K562 (cell line): Measurements from ENCODE around the gene STK4. TPM values are rescaled to one million over a fixed set of nuclear protein-coding genes. Genes with fewer than 3 reads are reported as not detected.

Experiments used
- ATAC-seq: fragments of 200-7000 bp; cut with Tn5 transposase; 3 replicates; pipeline ENCODE4 v1.9.1; 2020; ENCODE audit warnings: moderate library complexity
- BruUV-seq: library from RNA; stranded (reverse); fragments of 400-500 nt; replicated peaks from 2 replicates; lab custom pipeline; 2021; lab: Mats Ljungman, UMichigan
- CTCF ChIA-PET: fragments of 300-600 bp; formaldehyde crosslinking; extraction: SDS; loops from one replicate; lab custom pipeline; 2021; ENCODE audit warnings: low intra/inter-chr PET ratio; lab: Yijun Ruan, JAX
- POLR2A ChIA-PET: fragments of 300-600, 350-650 bp; sonication (Branson Sonifier 250); formaldehyde crosslinking; extraction: SDS; loops from one replicate; lab custom pipeline; 2021; ENCODE audit warnings: antibody characterized with exemption, inconsistent platforms; lab: Yijun Ruan, JAX
- DNase-seq, 4 experiments: peaks; one replicate each; pipeline versions ENCODE4 v3.0.0 to v3.0.0-alpha.2; 2011 to 2018; ENCODE audit warnings: low spot score in 3 of 4, mixed read lengths in 3 of 4; ENCODE audit errors: extremely low read depth in 1 of 4
- FAIRE-seq: peaks from 2 replicates; lab custom pipeline; 2011; peaks lifted over from hg19 to GRCh38; lab: Jason Lieb, UNC
- H2AFZ ChIP-seq: 2 replicates; pipeline ENCODE4 v1.6.0; 2011; ENCODE audit warnings: low read depth, low read length, control low read depth, inconsistent platforms
- H3K27ac ChIP-seq: fragments of 200-600 bp; 3 replicates; pipeline ENCODE4 v1.8.0; 2011; ENCODE audit warnings: low read depth, mild to moderate bottlenecking, control low read depth, inconsistent platforms, low read length, moderate library complexity, mixed read lengths; ENCODE audit errors: extremely low read depth
- H3K27me3 ChIP-seq, 2 experiments: fragments of 300-600 bp in 1 of 2; 2 replicates in 1 of 2; 3 replicates in 1 of 2; pipeline versions ENCODE4 v1.6.0 to v1.8.0; 2011; ENCODE audit warnings: inconsistent platforms in 2 of 2, low read length in 2 of 2, mild to moderate bottlenecking in 1 of 2, mixed read lengths in 1 of 2, moderate library complexity in 1 of 2; ENCODE audit not compliant: control insufficient read depth in 2 of 2, insufficient read depth in 2 of 2
- H3K36me3 ChIP-seq: fragments of 300-600 bp; 3 replicates; pipeline ENCODE4 v1.8.0; 2011; ENCODE audit warnings: mild to moderate bottlenecking, low read length, inconsistent platforms; ENCODE audit not compliant: control insufficient read depth, insufficient read depth
- H3K4me1 ChIP-seq, 2 experiments: fragments of 200-600 bp in 1 of 2; replicated peaks in 1 of 2; 2 replicates in 1 of 2; 3 replicates in 1 of 2; pipeline versions ENCODE4 v1.5.1 to v1.8.0; 2011; ENCODE audit warnings: inconsistent platforms in 2 of 2, low read length in 2 of 2, mild to moderate bottlenecking in 1 of 2, mixed read lengths in 1 of 2, moderate library complexity in 1 of 2; ENCODE audit not compliant: control insufficient read depth in 2 of 2, insufficient read depth in 2 of 2
- H3K4me2 ChIP-seq: 2 replicates; pipeline ENCODE4 v1.6.1; 2011; ENCODE audit warnings: low read length, control low read depth, inconsistent platforms, mixed read lengths; ENCODE audit not compliant: insufficient read depth
- H3K4me3 ChIP-seq: fragments of 200-600 bp; sonication (generic), shearing (Covaris generic); 2 replicates; pipeline ENCODE4 v1.5.1; 2016; ENCODE audit warnings: control low read depth, inconsistent platforms
- H3K79me2 ChIP-seq: fragments of 200-600 bp; 3 replicates; pipeline ENCODE4 v1.8.0; 2011; ENCODE audit warnings: low read length, inconsistent platforms; ENCODE audit not compliant: control insufficient read depth, insufficient read depth
- H3K9ac ChIP-seq, 2 experiments: 2 replicates each; pipeline versions ENCODE4 v1.6.0 to v1.6.1; 2011; ENCODE audit warnings: low read depth in 2 of 2, low read length in 2 of 2, control low read depth in 1 of 2, inconsistent platforms in 1 of 2, mild to moderate bottlenecking in 1 of 2, mixed read lengths in 1 of 2; ENCODE audit not compliant: insufficient read depth in 1 of 2
- H3K9me1 ChIP-seq: one replicate; pipeline ENCODE4 v1.6.0; 2011; ENCODE audit warnings: inconsistent platforms, mild to moderate bottlenecking, low read length, moderate library complexity; ENCODE audit not compliant: control insufficient read depth, insufficient read depth
- H3K9me3 ChIP-seq: replicated peaks from 2 replicates; pipeline ENCODE4 v1.5.1; 2011; ENCODE audit warnings: low read depth, low read length, inconsistent platforms; ENCODE audit not compliant: control insufficient read depth, insufficient read depth
- H4K20me1 ChIP-seq: replicated peaks from 2 replicates; pipeline ENCODE4 v1.6.1; 2011; ENCODE audit warnings: low read length, inconsistent platforms, mixed read lengths; ENCODE audit not compliant: control insufficient read depth, insufficient read depth
- ATF3 ChIP-seq, 2 experiments: fragments of 450-650 bp in 1 of 2; sonication (generic) in 1 of 2; formaldehyde crosslinking in 1 of 2; IDR thresholded peaks in 1 of 2; conservative IDR thresholded peaks in 1 of 2; 2 replicates each; pipeline versions ENCODE4 v1.6.1 to v1.8.1; 2016 to 2023; ENCODE audit warnings: mild to moderate bottlenecking in 2 of 2, moderate library complexity in 2 of 2, inconsistent platforms in 1 of 2, missing genetic modification reagents in 1 of 2
- KLF16 ChIP-seq: IDR thresholded peaks from 2 replicates; pipeline ENCODE4 v1.6.1; 2016; ENCODE audit warnings: antibody characterized with exemption
- MGA ChIP-seq: fragments of 450-650 bp; IDR thresholded peaks from 2 replicates; pipeline ENCODE4 v1.6.1; 2016; ENCODE audit warnings: mild to moderate bottlenecking, moderate library complexity
- TRIM25 ChIP-seq: fragments of 450-650 bp; IDR thresholded peaks from 2 replicates; pipeline ENCODE4 v1.7.0; 2016; ENCODE audit warnings: borderline replicate concordance
- ZNF79 ChIP-seq: fragments of 250-450 bp; sonication (Bioruptor Pico); IDR thresholded peaks from 2 replicates; pipeline ENCODE4 v1.4.0; 2020; ENCODE audit warnings: low read depth, mild to moderate bottlenecking, moderate library complexity
- WGBS: fragments of 100-300 bp; shearing (Covaris generic); methylation state at CpG from one replicate; pipeline ENCODE4 v1.1.6; 2016; ENCODE audit warnings: low coverage, mixed read lengths; ENCODE audit not compliant: insufficient coverage; ENCODE audit errors: missing lambda C conversion rate; 5-methylcytosine and 5-hydroxymethylcytosine counted together
- in situ Hi-C: fragments of 300-500 bp; cut with MboI; formaldehyde crosslinking; loops from 4 replicates; pipeline ENCODE4 v1.15.0; 2018; ENCODE audit warnings: inconsistent platforms, mixed read lengths
- intact Hi-C: fragments of 100-400 bp; cut with micrococcal nuclease; formaldehyde crosslinking; loops from 2 replicates; pipeline ENCODE4 v1.14.2; 2022
- polyA plus RNA-seq, 8 experiments: library from polyadenylated mRNA; depleted of rRNA in 4 of 8; stranded (reverse) in 5 of 8; unstranded in 3 of 8; fragments of >200 nt; fragmentation: Nextera tagmentation in 2 of 8; fragmentation: Illumina TruSeq in 1 of 8; extraction: Ambion mirVana in 2 of 8; extraction: Trizol in 1 of 8; gene quantifications; 2 replicates each; pipeline versions ENCODE4 v1.2.1 to v1.2.3, GENCODE V29; 2011 to 2014; ENCODE audit warnings: inconsistent platforms in 1 of 8, missing spikeins in 1 of 8
- total RNA-seq, 7 experiments: library from RNA; depleted of rRNA in 6 of 7; stranded (reverse); fragments of >200 nt in 6 of 7; fragmentation: Illumina TruSeq in 2 of 7; extraction: Trizol in 2 of 7; gene quantifications; 2 replicates each; pipeline versions ENCODE4 v1.2.1 to v1.2.3, GENCODE V29; 2011 to 2021; ENCODE audit warnings: low replicate concordance in 1 of 7

The STK4 gene
- total and polyA plus RNA-seq, 9 of the 15 experiments (the other 6 are each of a cell fraction or from before 2014, with no cell fraction given): 11.9 to 30.6 (median 22.2) TPM

- intact Hi-C loops: no loop called here
- ChIA-PET POLR2A (interaction anchor here (1.4 kb wide), 1 partner anchor 10 kb away, joined by 3 read pairs; no protein-coding TSS in a partner anchor), CTCF (interaction anchor here (0.9 kb wide), 1 partner anchor 42 kb away, joined by 3 read pairs; no protein-coding TSS in a partner anchor)
- no peaks in the 10 kb centered on the region for H3K9me3 ChIP-seq
- H3K4me3 ChIP-seq: no peak overlapping the region
- H3K36me3 ChIP-seq: no peaks in the 10 kb centered on the region
- DNase-seq (no peak), FAIRE-seq (no peak), ATAC-seq (no peak)
- WGBS: 51% methylated on average over 3 of the region's 3 CpGs
- no TSS peak for BruUV-seq
- H3K79me2 ChIP-seq: no peaks in the 10 kb centered on the region
- H3K27me3 ChIP-seq: no peaks in the 10 kb centered on the region
- H2AFZ ChIP-seq: no peak overlapping the region
- no peak overlapping the region for H3K9ac ChIP-seq
- no peak overlapping the region for H3K27ac ChIP-seq
- H3K4me2 ChIP-seq: no peak overlapping the region
- in situ Hi-C loops: no loop called here
- no peaks in the 10 kb centered on the region for H3K4me1 ChIP-seq
- H4K20me1 ChIP-seq: no peaks in the 10 kb centered on the region
- no peaks in the 10 kb centered on the region for H3K9me1 ChIP-seq
- TF ChIP-seq MGA: no peak
- TF ChIP-seq KLF16: no peak
- TF ChIP-seq TRIM25: no peak
- TF ChIP-seq ZNF79 (CRISPR knock-in tag): no peak
- no peak for TF ChIP-seq ATF3 (IDR thresholded peaks at IDR 0.05)
- no peak for TF ChIP-seq ATF3 (CRISPR knock-in tag; conservative IDR thresholded peaks at IDR 0.05)
Observed at GRCh38 chr20:45087097-45087790, 120.9 kb downstream of the STK4 start.
